ENCODE measurements around the gene MUS81. TPM values are rescaled to one million over a fixed set of nuclear protein-coding genes. Genes with fewer than 3 reads are reported as not detected.
"Not testable (repeated sequence)": the region's sequence is repeated elsewhere in the genome, so short reads cannot be mapped to it uniquely, and the experiment has no call there.

Gene MUS81
- total and polyA plus RNA-seq, 10 of the 15 experiments (the other 5 are each of a cell fraction or from before 2014, with no cell fraction given) = 11.8 to 76.1 (median 48.4) TPM

DNA sequence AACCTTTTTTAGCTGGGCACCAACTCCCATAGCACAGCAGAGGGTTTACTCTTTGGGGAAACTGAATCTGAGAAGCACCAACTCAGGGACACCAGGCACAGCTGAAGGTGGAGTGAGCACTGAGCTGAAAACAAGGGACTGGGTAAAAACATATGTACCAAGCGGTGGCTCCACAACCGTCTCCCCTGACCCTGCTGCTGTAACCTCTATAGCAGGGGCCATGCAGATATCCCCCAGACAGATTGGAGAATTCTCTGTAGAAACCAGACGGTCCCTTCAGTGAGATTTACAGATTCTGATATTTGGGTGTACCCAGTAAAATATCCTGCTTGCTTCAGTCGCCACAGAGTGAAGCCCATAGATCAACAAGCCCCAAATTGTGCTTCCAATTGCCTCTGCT lies 30.8 kb upstream of the MUS81 start:
- Histone ChIP-seq H3K27ac (ENCODE audit: control insufficient read depth, insufficient read depth) (no peak overlapping the region), H3K79me2 (ENCODE audit: control insufficient read depth, insufficient read depth, low read length) (no peaks in the 10 kb centered on the region), H3K4me3 (no peak overlapping the region), H3K9ac (ENCODE audit: control insufficient read depth, insufficient read depth, low read length) (no peak overlapping the region), H3K27me3 (replicated peaks in 1 of 2; ENCODE audit: control insufficient read depth in 2 of 2, insufficient read depth in 2 of 2, low read length in 1 of 2) (peaks cover 0 to 7% of the 10 kb centered on the region in 2 experiments; a peak in 1 of 4 replicates), H3K4me2 (ENCODE audit: control insufficient read depth, insufficient read depth) (no peak overlapping the region), H3K4me1 (ENCODE audit: control insufficient read depth, insufficient read depth, low read length) (peaks cover 15% of the 10 kb centered on the region), H3K36me3 (ENCODE audit: control insufficient read depth in 2 of 2, insufficient read depth in 2 of 2, low read length in 1 of 2) (no peaks in the 10 kb centered on the region), H3K9me3 (replicated peaks; ENCODE audit: control insufficient read depth, insufficient read depth, low read length) (no peaks in the 10 kb centered on the region), H2AFZ (ENCODE audit: control insufficient read depth, low read depth, low read length) (no peak overlapping the region), H4K20me1 (ENCODE audit: control insufficient read depth, insufficient read depth) (no peaks in the 10 kb centered on the region)
- intact Hi-C loops (cut with micrococcal nuclease; ENCODE audit: unreplicated experiment) (no loop called here), in situ Hi-C loops (cut with MboI) (no loop called here)
- ATAC-seq (no peak), FAIRE-seq (no peak), DNase-seq (ENCODE audit: low read depth, low spot score) (no peak)
- ChIA-PET RAD21 (ENCODE audit: unreplicated experiment) (interaction anchor here (0.6 to 0.8 kb wide), 2 partner anchors 27 to 138 kb away, joined by 3 read pairs; no protein-coding TSS in a partner anchor), CTCF (interaction anchor here (0.6 to 2.7 kb wide), 7 partner anchors 11 to 482 kb away, joined by 3 to 7 read pairs (median 4); partner anchors contain the start of gene MUS81), POLR2A (no interaction called here), SMC1A (ENCODE audit: uncharacterized antibody, unreplicated experiment) (no interaction called here)
- TF ChIP-seq, protein P1, sequence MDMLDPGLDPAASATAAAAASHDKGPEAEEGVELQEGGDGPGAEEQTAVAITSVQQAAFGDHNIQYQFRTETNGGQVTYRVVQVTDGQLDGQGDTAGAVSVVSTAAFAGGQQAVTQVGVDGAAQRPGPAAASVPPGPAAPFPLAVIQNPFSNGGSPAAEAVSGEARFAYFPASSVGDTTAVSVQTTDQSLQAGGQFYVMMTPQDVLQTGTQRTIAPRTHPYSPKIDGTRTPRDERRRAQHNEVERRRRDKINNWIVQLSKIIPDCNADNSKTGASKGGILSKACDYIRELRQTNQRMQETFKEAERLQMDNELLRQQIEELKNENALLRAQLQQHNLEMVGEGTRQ (IDR thresholded peaks at IDR 0.05; ENCODE audit: borderline replicate concordance, low read depth, low read length) = no peak
- TF ChIP-seq ETV6 (conservative IDR thresholded peaks at IDR 0.05 in 1 of 2, IDR thresholded peaks at IDR 0.05 in 1 of 2; ENCODE audit: borderline replicate concordance in 1 of 2, low read depth in 1 of 2) = no peak
- TF ChIP-seq TBL1XR1 (IDR thresholded peaks at IDR 0.05; ENCODE audit: low read depth, low read length) = no peak
- TF ChIP-seq MTA3 (IDR thresholded peaks at IDR 0.05; ENCODE audit: borderline replicate concordance, low read length) = no peak
- no peak for TF ChIP-seq POLR2A (IDR thresholded peaks at IDR 0.05; ENCODE audit: low read depth, low read length)
- no peak for TF ChIP-seq SREBF1 (IDR thresholded peaks at IDR 0.05; ENCODE audit: low read length)
- TF ChIP-seq ATF7 (IDR thresholded peaks at IDR 0.05; ENCODE audit: low read depth) = no peak
- TF ChIP-seq, protein P2, sequence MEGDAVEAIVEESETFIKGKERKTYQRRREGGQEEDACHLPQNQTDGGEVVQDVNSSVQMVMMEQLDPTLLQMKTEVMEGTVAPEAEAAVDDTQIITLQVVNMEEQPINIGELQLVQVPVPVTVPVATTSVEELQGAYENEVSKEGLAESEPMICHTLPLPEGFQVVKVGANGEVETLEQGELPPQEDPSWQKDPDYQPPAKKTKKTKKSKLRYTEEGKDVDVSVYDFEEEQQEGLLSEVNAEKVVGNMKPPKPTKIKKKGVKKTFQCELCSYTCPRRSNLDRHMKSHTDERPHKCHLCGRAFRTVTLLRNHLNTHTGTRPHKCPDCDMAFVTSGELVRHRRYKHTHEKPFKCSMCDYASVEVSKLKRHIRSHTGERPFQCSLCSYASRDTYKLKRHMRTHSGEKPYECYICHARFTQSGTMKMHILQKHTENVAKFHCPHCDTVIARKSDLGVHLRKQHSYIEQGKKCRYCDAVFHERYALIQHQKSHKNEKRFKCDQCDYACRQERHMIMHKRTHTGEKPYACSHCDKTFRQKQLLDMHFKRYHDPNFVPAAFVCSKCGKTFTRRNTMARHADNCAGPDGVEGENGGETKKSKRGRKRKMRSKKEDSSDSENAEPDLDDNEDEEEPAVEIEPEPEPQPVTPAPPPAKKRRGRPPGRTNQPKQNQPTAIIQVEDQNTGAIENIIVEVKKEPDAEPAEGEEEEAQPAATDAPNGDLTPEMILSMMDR (IDR thresholded peaks at IDR 0.05 in 2 of 3, conservative IDR thresholded peaks at IDR 0.05 in 1 of 3; ENCODE audit: control insufficient read depth in 2 of 3, extremely low read depth in 1 of 3, insufficient read depth in 1 of 3, low read depth in 3 of 3, low read length in 3 of 3) = no peak
- no peak for TF ChIP-seq NR2C2 (IDR thresholded peaks at IDR 0.05; ENCODE audit: borderline replicate concordance, control insufficient read depth, insufficient read length, low read depth)
- TF ChIP-seq, protein P3, sequence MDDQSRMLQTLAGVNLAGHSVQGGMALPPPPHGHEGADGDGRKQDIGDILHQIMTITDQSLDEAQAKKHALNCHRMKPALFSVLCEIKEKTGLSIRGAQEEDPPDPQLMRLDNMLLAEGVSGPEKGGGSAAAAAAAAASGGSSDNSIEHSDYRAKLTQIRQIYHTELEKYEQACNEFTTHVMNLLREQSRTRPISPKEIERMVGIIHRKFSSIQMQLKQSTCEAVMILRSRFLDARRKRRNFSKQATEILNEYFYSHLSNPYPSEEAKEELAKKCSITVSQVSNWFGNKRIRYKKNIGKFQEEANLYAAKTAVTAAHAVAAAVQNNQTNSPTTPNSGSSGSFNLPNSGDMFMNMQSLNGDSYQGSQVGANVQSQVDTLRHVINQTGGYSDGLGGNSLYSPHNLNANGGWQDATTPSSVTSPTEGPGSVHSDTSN (IDR thresholded peaks at IDR 0.05; ENCODE audit: insufficient replicate concordance, low read depth, low read length) = no peak
- 34% methylated on average over 4 of the region's 4 CpGs for WGBS (ENCODE audit: insufficient coverage, insufficient replicate concordance, low lambda C conversion rate, missing lambda C conversion rate)
- BruUV-seq (replicated peaks) = no TSS peak

- H3K27me3 ChIP-seq (replicated peaks in 1 of 2; ENCODE audit: control insufficient read depth in 2 of 2, insufficient read depth in 2 of 2, low read length in 1 of 2); H3K9me3 ChIP-seq (replicated peaks; ENCODE audit: control insufficient read depth, insufficient read depth, low read length); H3K36me3 ChIP-seq (ENCODE audit: control insufficient read depth in 2 of 2, insufficient read depth in 2 of 2, low read length in 1 of 2); ATAC-seq; H3K4me2 ChIP-seq (ENCODE audit: control insufficient read depth, insufficient read depth); in situ Hi-C loops (cut with MboI); DNase-seq (ENCODE audit: low read depth, low spot score); H2AFZ ChIP-seq (ENCODE audit: control insufficient read depth, low read depth, low read length); FAIRE-seq; H3K27ac ChIP-seq (ENCODE audit: control insufficient read depth, insufficient read depth); H3K9ac ChIP-seq (ENCODE audit: control insufficient read depth, insufficient read depth, low read length); BruUV-seq (replicated peaks); intact Hi-C loops (cut with micrococcal nuclease; ENCODE audit: unreplicated experiment); H4K20me1 ChIP-seq (ENCODE audit: control insufficient read depth, insufficient read depth); H3K79me2 ChIP-seq (ENCODE audit: control insufficient read depth, insufficient read depth, low read length); H3K4me3 ChIP-seq: not testable (repeated sequence)
- CTCF ChIA-PET = interaction anchor here (1.3 to 3.0 kb wide), 8 partner anchors 14 to 190 kb away, joined by 3 to 19 read pairs (median 10); partner anchors contain the start of gene FIBP
- SMC1A ChIA-PET (ENCODE audit: uncharacterized antibody, unreplicated experiment) = interaction anchor here (1.2 to 1.9 kb wide), 3 partner anchors 9 to 206 kb away, joined by 3 to 5 read pairs (median 5); no protein-coding TSS in a partner anchor
- RAD21 ChIA-PET (ENCODE audit: unreplicated experiment) = interaction anchor here (1.0 to 2.0 kb wide), 2 partner anchors 56 to 190 kb away, joined by 3 to 4 read pairs; partner anchors contain the start of gene FIBP
- POLR2A ChIA-PET = interaction anchor here (0.7 to 2.7 kb wide), 8 partner anchors 8 to 111 kb away, joined by 3 to 18 read pairs (median 4); partner anchors contain the start of genes CCDC85B, CFL1 and MUS81
- H3K4me1 ChIP-seq (ENCODE audit: control insufficient read depth, insufficient read depth, low read length) = peaks cover 15% of the 10 kb centered on the region
These were observed 28.0 kb upstream of the MUS81 start for GRCh38 chr11:65832231-65832630.
